Amniotic epithelial cell (primary cell): ENCODE measurements around the gene PDE6H.

ENCODE experiments used
- DNase-seq: peaks from one replicate; pipeline ENCODE4 v3.0.0-alpha.2; 2010; ENCODE audit warnings: low read depth

The PDE6H gene

GRCh38 chr12:14972816-14973215, at the start of gene PDE6H:
TSS of gene PDE6H (plus strand) at chr12:14973042. CDS start at chr12:14978013, 4,971 bp downstream.
- DNase-seq = no peak

- no peak for DNase-seq
These were observed 48.9 kb upstream of the PDE6H start for GRCh38 chr12:14923944-14924343.

GRCh38 chr12:14924541-14924940, 48.3 kb upstream of the PDE6H start:
- no peak for DNase-seq

GRCh38 chr12:14927267-14927666, 45.6 kb upstream of the PDE6H start:
- no peak for DNase-seq

GRCh38 chr12:14928931-14929330, 43.9 kb upstream of the PDE6H start:
- peak; percentile 15 for DNase-seq

GRCh38 chr12:14930299-14930698, 42.5 kb upstream of the PDE6H start:
- DNase-seq = no peak

GRCh38 chr12:14931359-14931758, 41.5 kb upstream of the PDE6H start:
- DNase-seq = no peak

GRCh38 chr12:14931791-14932560, 40.9 kb upstream of the PDE6H start:
- DNase-seq = no peak

GRCh38 chr12:14934511-14934910, 38.3 kb upstream of the PDE6H start:
- no peak for DNase-seq

GRCh38 chr12:14935031-14935430, 37.8 kb upstream of the PDE6H start:
- DNase-seq = no peak

- DNase-seq = no peak
These were observed 36.5 kb upstream of the PDE6H start for GRCh38 chr12:14936224-14936861.

- no peak for DNase-seq
These were observed 35.8 kb upstream of the PDE6H start for GRCh38 chr12:14937014-14937413.

GRCh38 chr12:14937689-14938088, 35.2 kb upstream of the PDE6H start:
- DNase-seq = no peak

- DNase-seq = no peak
These were observed 34.5 kb upstream of the PDE6H start, which contains the start of gene ERP27 for GRCh38 chr12:14938301-14938700. TSS of gene ERP27 (minus strand) at chr12:14938537. CDS start at chr12:14938508, 29 bp downstream.

- DNase-seq = no peak
These were observed 31.5 kb upstream of the PDE6H start for GRCh38 chr12:14941369-14941768.

GRCh38 chr12:14942196-14942931, 30.5 kb upstream of the PDE6H start:
- DNase-seq = no peak

- DNase-seq = no peak
These were observed 26.7 kb upstream of the PDE6H start for GRCh38 chr12:14946162-14946561.

- no peak for DNase-seq
These were observed 26.0 kb upstream of the PDE6H start for GRCh38 chr12:14946861-14947260.

GRCh38 chr12:14948672-14949071, 24.2 kb upstream of the PDE6H start:
- DNase-seq = peak; percentile 78

- DNase-seq = no peak
These were observed 23.2 kb upstream of the PDE6H start for GRCh38 chr12:14949631-14950030.

GRCh38 chr12:14950421-14950820, 22.4 kb upstream of the PDE6H start:
- DNase-seq = no peak

GRCh38 chr12:14950982-14951746, 21.7 kb upstream of the PDE6H start:
- peak; percentile 73 for DNase-seq
